Suprapubic skin (tissue), 4 donors: ENCODE results near the gene FRMPD4. TPM values are rescaled to one million over a fixed set of nuclear protein-coding genes. Genes with fewer than 3 reads are reported as not detected.

ENCODE experiments used
- DNase-seq, 2 donors: peaks; one replicate each; pipeline ENCODE4 v3.0.0-alpha.2; 2019; ENCODE audit warnings: low spot score in 2 of 2
- H3K27ac ChIP-seq: fragments of 200-600 bp; sonication (generic); one replicate; pipeline ENCODE4 v1.5.1; 2019
- H3K27me3 ChIP-seq: fragments of 200-600 bp; sonication (generic); one replicate; pipeline ENCODE4 v1.5.1; 2019
- H3K36me3 ChIP-seq: fragments of 200-600 bp; sonication (generic); one replicate; pipeline ENCODE4 v1.5.1; 2019
- H3K4me1 ChIP-seq: fragments of 200-600 bp; sonication (generic); one replicate; pipeline ENCODE4 v1.5.1; 2019
- H3K4me3 ChIP-seq: fragments of 200-600 bp; sonication (generic); one replicate; pipeline ENCODE4 v1.5.1; 2019; ENCODE audit warnings: mild to moderate bottlenecking
- H3K9me3 ChIP-seq: fragments of 200-600 bp; sonication (generic); one replicate; pipeline ENCODE4 v1.5.1; 2019
- CTCF ChIP-seq, 2 donors: fragments of 200-600 bp in 1 of 2; fragments of 450-650 bp in 1 of 2; sonication (generic) in 1 of 2; IDR thresholded peaks; one replicate each; pipeline ENCODE4 v1.5.1; 2016 to 2019; ENCODE audit warnings: antibody characterized with exemption in 2 of 2, mild to moderate bottlenecking in 1 of 2, moderate library complexity in 1 of 2
- EP300 ChIP-seq: sonication (generic); formaldehyde crosslinking; IDR thresholded peaks from one replicate; pipeline ENCODE4 v1.6.1; 2017; ENCODE audit warnings: antibody characterized with exemption
- POLR2A ChIP-seq, 2 donors: fragments of 450-650 bp; IDR thresholded peaks; one replicate each; pipeline ENCODE4 v1.6.1; 2017; ENCODE audit warnings: antibody characterized with exemption in 2 of 2, mild to moderate bottlenecking in 2 of 2, moderate library complexity in 2 of 2
- POLR2AphosphoS5 ChIP-seq, 3 donors: sonication (generic); formaldehyde crosslinking; IDR thresholded peaks; one replicate each; pipeline ENCODE4 v1.6.1; 2017; ENCODE audit warnings: antibody characterized with exemption in 3 of 3
- WGBS: methylation state at CpG from one replicate; pipeline ENCODE4 v1.1.5; 2018; 5-methylcytosine and 5-hydroxymethylcytosine counted together
- total RNA-seq, 4 donors: library from RNA; depleted of rRNA; stranded (reverse); fragments of >200 nt; gene quantifications; one replicate each; pipeline ENCODE4 v1.1.0, GENCODE V29; 2016

Gene FRMPD4
- total RNA-seq, 4 donors from 2014 or later, result 0.08 to 0.13 TPM; not detected in 2

- WGBS, result 80% methylated on average over 6 of the region's 6 CpGs
- no peak for DNase-seq
- H3K9me3 ChIP-seq, result no peaks in the 10 kb centered on the region
- no peaks in the 10 kb centered on the region for H3K36me3 ChIP-seq
- H3K27me3 ChIP-seq, result no peaks in the 10 kb centered on the region
- H3K27ac ChIP-seq, result no peak overlapping the region
- TF ChIP-seq POLR2A (IDR thresholded peaks at IDR 0.05) (no peak), CTCF (IDR thresholded peaks at IDR 0.05) (no peak), EP300 (no peak), POLR2AphosphoS5 (IDR thresholded peaks at IDR 0.05) (no peak)
- no peak overlapping the region for H3K4me3 ChIP-seq
- no peaks in the 10 kb centered on the region for H3K4me1 ChIP-seq
Measured at GRCh38 chrX:12410523-12410922, 272.2 kb downstream of the FRMPD4 start.

DNA sequence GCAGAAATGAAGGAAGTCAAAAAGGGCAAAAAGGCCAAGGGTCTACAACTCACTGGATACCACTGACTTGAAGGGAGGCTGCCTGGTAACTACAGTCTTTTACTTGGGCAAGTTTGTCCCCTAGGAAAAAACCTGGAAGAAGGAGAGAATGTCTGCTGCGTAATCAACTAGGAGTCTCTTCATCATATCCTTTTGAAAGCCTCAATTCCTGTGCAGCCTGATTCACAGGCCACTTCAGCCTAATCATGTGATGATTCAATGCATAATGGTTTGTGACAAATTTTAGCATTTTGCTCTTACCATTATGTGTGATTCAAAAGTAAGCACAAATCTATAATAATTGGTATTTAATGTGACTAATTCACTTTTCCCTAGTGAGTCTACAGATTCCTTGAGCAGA lies 273.6 kb downstream of the FRMPD4 start:
- Histone ChIP-seq H3K36me3 (no peaks in the 10 kb centered on the region), H3K27ac (no peak overlapping the region), H3K4me3 (no peak overlapping the region), H3K27me3 (no peaks in the 10 kb centered on the region), H3K9me3 (no peaks in the 10 kb centered on the region), H3K4me1 (no peaks in the 10 kb centered on the region)
- TF ChIP-seq POLR2AphosphoS5 (IDR thresholded peaks at IDR 0.05) (no peak), EP300 (no peak), POLR2A (IDR thresholded peaks at IDR 0.05) (no peak), CTCF (IDR thresholded peaks at IDR 0.05) (no peak)
- DNase-seq, result no peak
- WGBS, result 69% methylated on average over 1 of the region's 1 CpG

DNA sequence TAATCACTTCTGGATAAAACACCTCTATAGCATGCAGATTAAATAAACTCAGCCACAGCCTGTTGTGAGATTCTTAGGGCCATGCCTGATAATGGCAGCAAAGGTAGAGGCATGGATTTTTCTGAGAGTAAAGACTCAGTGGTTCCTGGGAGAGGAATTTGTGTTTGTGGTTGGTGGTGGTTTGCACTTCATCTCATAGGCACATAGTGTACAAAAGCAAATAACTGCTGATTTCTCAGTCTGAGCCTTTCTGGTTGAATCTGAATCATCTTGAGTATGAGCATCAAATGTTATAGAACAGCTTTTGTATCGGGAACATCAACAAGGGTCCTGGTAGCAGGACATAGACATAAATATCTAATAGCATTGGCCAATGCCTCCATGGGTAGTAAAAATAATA lies 274.3 kb downstream of the FRMPD4 start:
- H3K27me3 ChIP-seq, result no peaks in the 10 kb centered on the region
- DNase-seq, result no peak
- no peak overlapping the region for H3K4me3 ChIP-seq
- H3K27ac ChIP-seq, result no peak overlapping the region
- H3K36me3 ChIP-seq, result no peaks in the 10 kb centered on the region
- no peaks in the 10 kb centered on the region for H3K4me1 ChIP-seq
- WGBS, result 88% methylated on average over 1 of the region's 1 CpG
- no peaks in the 10 kb centered on the region for H3K9me3 ChIP-seq
- TF ChIP-seq EP300, result no peak
- no peak for TF ChIP-seq CTCF (IDR thresholded peaks at IDR 0.05)
- no peak for TF ChIP-seq POLR2A (IDR thresholded peaks at IDR 0.05)
- TF ChIP-seq POLR2AphosphoS5 (IDR thresholded peaks at IDR 0.05), result no peak

DNA sequence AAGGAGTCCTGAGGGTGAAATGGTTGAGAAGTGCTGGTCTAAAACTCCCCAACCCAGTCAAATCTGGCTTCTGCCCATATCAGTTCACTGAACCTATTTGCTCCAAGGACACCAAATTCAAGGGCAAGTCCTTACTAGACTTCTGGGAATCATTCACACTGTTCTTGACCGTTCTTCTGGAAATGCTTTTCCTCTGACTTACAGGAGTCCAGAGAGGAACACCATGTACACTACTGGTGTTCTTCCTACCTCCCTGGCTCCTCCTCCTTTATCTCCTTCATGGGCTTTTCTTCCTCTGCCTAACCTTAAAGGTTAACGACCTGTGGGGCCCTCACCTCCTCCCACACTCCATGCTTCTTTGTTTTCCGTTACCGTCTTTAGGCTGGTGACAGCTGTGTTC lies 281.3 kb downstream of the FRMPD4 start:
- H3K4me1 ChIP-seq, result no peaks in the 10 kb centered on the region
- TF ChIP-seq CTCF (IDR thresholded peaks at IDR 0.05) (no peak), EP300 (no peak), POLR2AphosphoS5 (IDR thresholded peaks at IDR 0.05) (no peak), POLR2A (IDR thresholded peaks at IDR 0.05) (no peak)
- no peak for DNase-seq
- no peak overlapping the region for H3K27ac ChIP-seq
- H3K36me3 ChIP-seq, result no peaks in the 10 kb centered on the region
- 75% methylated on average over 4 of the region's 4 CpGs for WGBS
- no peaks in the 10 kb centered on the region for H3K27me3 ChIP-seq
- no peaks in the 10 kb centered on the region for H3K9me3 ChIP-seq
- no peak overlapping the region for H3K4me3 ChIP-seq

GRCh38 chrX:12421918-12422317 lies 283.6 kb downstream of the FRMPD4 start:
- 21% methylated on average over 5 of the region's 5 CpGs for WGBS
- H3K27ac ChIP-seq, result no peak overlapping the region
- H3K27me3 ChIP-seq, result no peaks in the 10 kb centered on the region
- TF ChIP-seq CTCF (IDR thresholded peaks at IDR 0.05), result no peak
- TF ChIP-seq POLR2A (IDR thresholded peaks at IDR 0.05), result no peak
- TF ChIP-seq POLR2AphosphoS5 (IDR thresholded peaks at IDR 0.05), result no peak
- TF ChIP-seq EP300, result no peak
- no peak overlapping the region for H3K4me3 ChIP-seq
- no peaks in the 10 kb centered on the region for H3K4me1 ChIP-seq
- no peaks in the 10 kb centered on the region for H3K36me3 ChIP-seq
- DNase-seq, result no peak
- H3K9me3 ChIP-seq, result no peaks in the 10 kb centered on the region
